IMR-90 (cell line): ENCODE measurements around the gene EPS15. TPM values are rescaled to one million over a fixed set of nuclear protein-coding genes. Genes with fewer than 3 reads are reported as not detected.
"Not testable (repeated sequence)": the region's sequence is repeated elsewhere in the genome, so short reads cannot be mapped to it uniquely, and the experiment has no call there.

ENCODE experiments used
- ATAC-seq: fragments of 200-7000 bp; cut with Tn5 transposase; 2 replicates; pipeline ENCODE4 v1.9.1; 2020; ENCODE audit warnings: low read depth, mild to moderate bottlenecking, moderate library complexity
- BruUV-seq: library from RNA; stranded (reverse); fragments of 400-500 nt; replicated peaks from 2 replicates; lab custom pipeline; 2021; lab: Mats Ljungman, UMichigan
- CTCF ChIA-PET: fragments of 300-600 bp; formaldehyde crosslinking; extraction: SDS; loops from one replicate; lab custom pipeline; 2021; ENCODE audit warnings: antibody characterized with exemption; lab: Yijun Ruan, JAX
- POLR2A ChIA-PET: fragments of 300-600 bp; sonication (Branson Sonifier 250); formaldehyde crosslinking; loops from one replicate; lab custom pipeline; 2022; ENCODE audit warnings: antibody characterized with exemption; ENCODE audit not compliant: unreplicated experiment; lab: Charles Lee
- DNase-seq: peaks from one replicate; pipeline ENCODE4 v3.0.0; 2013
- H2AFZ ChIP-seq: replicated peaks from 2 replicates; pipeline ENCODE3; 2013; ENCODE audit warnings: low read length, mild to moderate bottlenecking; ENCODE audit not compliant: poor library complexity
- H2AK5ac ChIP-seq: 2 replicates; pipeline ENCODE4 v1.6.1; 2013; ENCODE audit warnings: low read depth, low read length, inconsistent platforms
- H2AK9ac ChIP-seq: replicated peaks from 2 replicates; pipeline ENCODE3; 2013; ENCODE audit warnings: mild to moderate bottlenecking, low read depth, low read length, moderate library complexity; ENCODE audit not compliant: poor library complexity
- H2BK120ac ChIP-seq: 2 replicates; pipeline ENCODE4 v1.6.1; 2013; ENCODE audit warnings: low read depth, low read length, inconsistent platforms
- H2BK15ac ChIP-seq: 3 replicates; pipeline ENCODE4 v1.6.1; 2013; ENCODE audit warnings: low read depth, low read length, inconsistent platforms
- H2BK20ac ChIP-seq: 2 replicates; pipeline ENCODE4 v1.6.1; 2013; ENCODE audit warnings: low read depth, mild to moderate bottlenecking, inconsistent platforms, low read length, moderate library complexity
- H2BK5ac ChIP-seq: 2 replicates; pipeline ENCODE4 v1.6.1; 2013; ENCODE audit warnings: mild to moderate bottlenecking, low read depth, low read length, inconsistent platforms; ENCODE audit not compliant: poor library complexity, severe bottlenecking
- H3K14ac ChIP-seq: replicated peaks from 2 replicates; pipeline ENCODE4 v1.6.1; 2013; ENCODE audit warnings: low read depth, low read length, inconsistent platforms
- H3K18ac ChIP-seq: 2 replicates; pipeline ENCODE4 v1.6.1; 2013; ENCODE audit warnings: low read depth, low read length, control low read depth
- H3K23ac ChIP-seq: 2 replicates; pipeline ENCODE4 v1.6.1; 2013; ENCODE audit warnings: low read depth, low read length, inconsistent platforms
- H3K27ac ChIP-seq: 2 replicates; pipeline ENCODE4 v1.5.1; 2013; ENCODE audit warnings: mild to moderate bottlenecking, control low read depth, low read length; ENCODE audit not compliant: insufficient read depth
- H3K27me3 ChIP-seq: 2 replicates; pipeline ENCODE4 v1.6.1; 2013; ENCODE audit warnings: low read length; ENCODE audit not compliant: control insufficient read depth, insufficient read depth
- H3K36me3 ChIP-seq: 2 replicates; pipeline ENCODE4 v1.6.1; 2013; ENCODE audit warnings: low read length, mixed read lengths; ENCODE audit not compliant: control insufficient read depth, insufficient read depth
- H3K4ac ChIP-seq: 2 replicates; pipeline ENCODE4 v1.6.1; 2013; ENCODE audit warnings: low read depth, low read length, inconsistent platforms
- H3K4me1 ChIP-seq: 2 replicates; pipeline ENCODE4 v1.6.1; 2013; ENCODE audit warnings: low read length, mixed read lengths; ENCODE audit not compliant: control insufficient read depth, insufficient read depth
- H3K4me2 ChIP-seq: 2 replicates; pipeline ENCODE4 v1.6.1; 2013; ENCODE audit warnings: low read depth, mild to moderate bottlenecking, control low read depth, low read length, moderate library complexity
- H3K4me3 ChIP-seq: 2 replicates; pipeline ENCODE4 v1.5.1; 2013; ENCODE audit warnings: low read depth, mild to moderate bottlenecking, control low read depth, low read length, moderate library complexity; ENCODE audit not compliant: insufficient read depth
- H3K56ac ChIP-seq: 2 replicates; pipeline ENCODE4 v1.6.1; 2013; ENCODE audit warnings: low read length, inconsistent platforms; ENCODE audit not compliant: insufficient read depth; ENCODE audit errors: extremely low read depth
- H3K79me1 ChIP-seq, 2 experiments: 2 replicates each; pipeline ENCODE4 v1.6.1; 2013; ENCODE audit warnings: low read length in 2 of 2, inconsistent platforms in 1 of 2, low read depth in 1 of 2
- H3K9ac ChIP-seq: 2 replicates; pipeline ENCODE4 v1.6.1; 2013; ENCODE audit warnings: low read depth, low read length, control low read depth
- H3K9me1 ChIP-seq: 2 replicates; pipeline ENCODE4 v1.6.1; 2013; ENCODE audit warnings: low read length, inconsistent platforms; ENCODE audit not compliant: insufficient read depth
- H3K9me3 ChIP-seq: 2 replicates; pipeline ENCODE4 v1.6.1; 2013; ENCODE audit warnings: low read length; ENCODE audit not compliant: control insufficient read depth, insufficient read depth
- H4K20me1 ChIP-seq: 2 replicates; pipeline ENCODE4 v1.6.1; 2013; ENCODE audit warnings: low read length, inconsistent platforms; ENCODE audit not compliant: insufficient read depth
- H4K5ac ChIP-seq: 2 replicates; pipeline ENCODE4 v1.6.1; 2013; ENCODE audit warnings: mild to moderate bottlenecking, low read depth, low read length, control low read depth
- H4K8ac ChIP-seq, 2 experiments: 2 replicates each; pipeline ENCODE4 v1.6.1; 2013; ENCODE audit warnings: low read depth in 2 of 2, low read length in 2 of 2, control low read depth in 1 of 2, inconsistent platforms in 1 of 2
- H4K91ac ChIP-seq: 2 replicates; pipeline ENCODE4 v1.6.1; 2013; ENCODE audit warnings: low read depth, low read length, inconsistent platforms; ENCODE audit not compliant: insufficient read depth
- MAFK ChIP-seq: IDR thresholded peaks from 2 replicates; pipeline ENCODE4 v1.6.1; 2012; ENCODE audit warnings: low read depth, low read length, improper control_type of control experiment
- NFE2L2 ChIP-seq: fragments of 150-350 bp; IDR thresholded peaks from 2 replicates; pipeline ENCODE4 v1.6.1; 2016; ENCODE audit warnings: low read depth, mild to moderate bottlenecking, low read length
- WGBS, 2 experiments: methylation state at CpG; one replicate each; pipeline versions ENCODE4 v1.1.5 to v1.1.7; 2013; ENCODE audit warnings: missing lambda C conversion rate in 2 of 2; ENCODE audit not compliant: insufficient read length in 1 of 2; ENCODE audit errors: extremely low coverage in 2 of 2; 5-methylcytosine and 5-hydroxymethylcytosine counted together
- dilution Hi-C: fragments of 300-500 bp; cut with HindIII; formaldehyde crosslinking; loops from one replicate; pipeline ENCODE4 v1.14.3; 2018; ENCODE audit warnings: low sequenced_read_pairs; ENCODE audit not compliant: unreplicated experiment
- in situ Hi-C: fragments of 300-500 bp; cut with MboI; formaldehyde crosslinking; loops from 3 replicates; pipeline ENCODE4 v1.14.3; 2019; ENCODE audit warnings: low sequenced_read_pairs, inconsistent platforms, mixed read lengths
- intact Hi-C: fragments of 100-400 bp; cut with micrococcal nuclease; formaldehyde crosslinking; loops from 2 replicates; pipeline ENCODE4 v1.10.0; 2022
- polyA plus RNA-seq, 3 experiments: library from polyadenylated mRNA; depleted of rRNA; stranded (reverse); fragments of >200 nt; gene quantifications; 2 replicates each; pipeline ENCODE4 v1.2.3, GENCODE V29; 2012; ENCODE audit warnings: low replicate concordance in 1 of 3
- total RNA-seq: library from RNA; depleted of rRNA; stranded (reverse); fragments of >200 nt; gene quantifications from 2 replicates; pipeline ENCODE4 v1.2.3, GENCODE V29; 2012

EPS15 gene
- total and polyA plus RNA-seq, 2 of the 4 experiments (the other 2 are of a cell fraction): 17.6 to 38.0 TPM

GRCh38 chr1:51448844-51449454 lies 70.1 kb downstream of the EPS15 start:
- H4K5ac ChIP-seq, H3K4me2 ChIP-seq, H2AFZ ChIP-seq, H2AK9ac ChIP-seq, H3K56ac ChIP-seq, H3K27me3 ChIP-seq, CTCF ChIA-PET, H2BK20ac ChIP-seq, H4K20me1 ChIP-seq, DNase-seq, H3K4ac ChIP-seq, H3K36me3 ChIP-seq, intact Hi-C loops, H4K91ac ChIP-seq, BruUV-seq, H2BK120ac ChIP-seq, H3K79me1 ChIP-seq, in situ Hi-C loops, H3K9me1 ChIP-seq, H3K14ac ChIP-seq, H3K9me3 ChIP-seq, H2AK5ac ChIP-seq, H3K18ac ChIP-seq, H2BK15ac ChIP-seq, H3K27ac ChIP-seq, H2BK5ac ChIP-seq, ATAC-seq, POLR2A ChIA-PET, H4K8ac ChIP-seq, H3K9ac ChIP-seq, H3K4me1 ChIP-seq, dilution Hi-C loops, H3K23ac ChIP-seq, H3K4me3 ChIP-seq: not testable (repeated sequence)
- WGBS, 2 experiments: no CpG with 5 or more reads among the region's 1 CpG
- TF ChIP-seq NFE2L2: peak; percentile 84
- peak; percentile 37; the same call in 1 of the 2 replicates for TF ChIP-seq MAFK
